Stimulated activated CD4-positive, alpha-beta T cell treated with anti-CD3 and anti-CD28 coated beads, Interleukin-1b, Interleukin-23, amount 100 ng/mL, for 48 hours (primary cell): ENCODE data around the gene RARA.

Source experiments
- DNase-seq: peaks from one replicate; pipeline ENCODE4 v3.0.0-alpha.2; 2020

Gene RARA

DNA sequence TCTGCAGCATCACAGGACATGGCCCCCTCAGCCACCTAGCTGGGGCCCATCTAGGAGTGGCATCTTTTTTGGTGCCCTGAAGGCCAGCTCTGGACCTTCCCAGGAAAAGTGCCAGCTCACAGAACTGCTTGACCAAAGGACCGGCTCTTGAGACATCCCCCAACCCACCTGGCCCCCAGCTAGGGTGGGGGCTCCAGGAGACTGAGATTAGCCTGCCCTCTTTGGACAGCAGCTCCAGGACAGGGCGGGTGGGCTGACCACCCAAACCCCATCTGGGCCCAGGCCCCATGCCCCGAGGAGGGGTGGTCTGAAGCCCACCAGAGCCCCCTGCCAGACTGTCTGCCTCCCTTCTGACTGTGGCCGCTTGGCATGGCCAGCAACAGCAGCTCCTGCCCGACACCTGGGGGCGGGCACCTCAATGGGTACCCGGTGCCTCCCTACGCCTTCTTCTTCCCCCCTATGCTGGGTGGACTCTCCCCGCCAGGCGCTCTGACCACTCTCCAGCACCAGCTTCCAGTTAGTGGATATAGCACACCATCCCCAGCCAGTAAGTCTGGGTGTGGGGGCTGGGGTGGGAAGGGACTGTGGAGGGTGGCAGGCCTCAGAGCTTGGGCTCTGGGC, 22.0 kb downstream of the RARA start:
- DNase-seq: no peak

DNA sequence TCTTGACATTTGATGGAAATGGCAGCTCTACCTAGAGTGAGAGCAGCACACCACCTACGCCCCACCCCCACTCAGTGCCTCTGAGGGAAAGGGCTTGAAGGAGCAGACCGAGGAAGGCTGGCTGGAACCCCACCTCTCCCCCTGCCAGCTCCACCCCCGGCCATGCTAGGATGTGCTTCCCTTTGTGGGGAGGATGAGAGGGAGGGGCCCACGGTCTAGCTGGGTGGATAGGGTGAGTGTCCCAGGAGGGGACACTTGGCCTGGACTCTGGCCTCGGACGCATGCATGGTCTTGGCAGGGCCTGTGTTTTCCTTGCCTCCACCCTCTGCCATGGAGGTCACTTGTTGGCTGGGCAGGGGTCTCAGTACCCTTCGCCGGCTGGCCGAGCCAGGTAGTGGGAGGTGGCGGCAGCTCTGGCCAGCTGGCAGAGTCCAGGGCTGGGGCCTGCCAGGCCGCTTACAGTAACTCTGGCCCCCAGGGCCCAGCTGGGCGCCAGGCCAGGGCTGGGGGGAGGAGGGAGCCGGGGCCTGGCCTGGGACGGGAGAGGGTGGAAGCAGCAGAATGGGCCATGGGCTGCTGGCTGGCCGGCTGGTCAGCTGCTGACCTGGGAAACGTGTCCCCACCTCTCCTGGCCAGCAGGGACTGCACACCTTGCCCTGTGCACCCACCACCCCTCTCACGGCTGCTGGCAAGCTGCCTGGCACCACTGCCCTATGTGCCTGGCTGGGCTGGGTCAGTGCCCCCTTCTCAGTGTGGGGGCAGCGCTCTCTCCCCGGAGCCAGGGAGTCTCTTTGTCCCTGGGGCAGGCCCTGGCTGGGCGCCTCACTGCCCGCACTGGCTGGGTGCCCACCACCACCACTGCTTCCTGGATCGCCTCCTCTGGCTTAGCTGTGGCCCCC, 23.0 kb downstream of the RARA start:
- no peak for DNase-seq

DNA sequence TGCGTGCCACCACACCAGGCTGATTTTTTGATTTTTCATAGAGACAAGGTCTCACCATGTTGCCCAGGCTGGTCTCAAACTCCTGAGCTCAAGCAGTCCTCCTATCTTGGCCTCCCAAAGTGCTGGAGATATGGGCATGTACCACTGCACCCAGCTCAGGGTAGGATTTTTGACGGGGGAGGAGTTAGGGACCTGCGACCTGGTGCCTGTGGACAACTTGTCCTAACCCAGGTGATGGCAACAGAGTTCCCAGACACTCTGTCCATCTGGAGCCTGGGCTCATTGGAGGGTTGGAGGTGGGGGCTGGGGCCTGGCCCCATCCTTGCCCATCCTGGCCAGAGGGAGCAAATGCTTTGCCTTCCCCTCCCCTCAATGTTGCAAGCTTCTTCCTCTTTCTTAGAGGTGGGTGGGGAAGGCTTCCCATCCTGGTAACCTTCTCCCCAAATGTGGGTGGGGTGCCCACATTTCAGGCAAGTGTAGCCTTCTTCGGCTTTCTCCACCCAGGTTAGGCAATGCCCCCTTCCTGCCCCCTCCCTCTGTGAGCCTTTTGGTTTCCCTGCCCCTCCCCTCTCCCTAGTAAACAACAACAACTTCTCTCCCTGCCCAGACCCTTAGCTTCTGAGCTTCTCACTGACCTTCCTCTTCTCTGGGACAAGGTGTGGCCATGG, 24.9 kb downstream of the RARA start:
- no peak for DNase-seq

DNA sequence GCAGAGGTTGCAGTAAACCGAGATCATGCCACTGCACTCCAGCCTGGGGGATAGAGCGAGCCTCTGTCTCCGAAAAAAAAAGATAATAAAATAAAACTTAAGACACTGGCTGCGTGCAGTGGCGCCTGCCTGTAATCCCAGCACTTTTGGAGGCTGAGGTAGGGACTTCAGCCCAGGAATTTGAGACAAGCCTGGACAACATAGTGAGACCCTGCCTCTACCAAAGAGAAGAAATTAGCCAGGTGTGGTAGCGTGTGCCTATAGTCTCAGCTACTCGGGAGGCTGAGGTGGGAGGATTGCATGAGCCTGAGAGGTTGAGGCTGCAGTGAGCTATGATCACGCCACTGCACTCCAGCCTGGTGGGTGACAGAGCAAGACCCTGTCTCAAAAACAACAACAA, 26.6 kb downstream of the RARA start:
- no peak for DNase-seq

DNA sequence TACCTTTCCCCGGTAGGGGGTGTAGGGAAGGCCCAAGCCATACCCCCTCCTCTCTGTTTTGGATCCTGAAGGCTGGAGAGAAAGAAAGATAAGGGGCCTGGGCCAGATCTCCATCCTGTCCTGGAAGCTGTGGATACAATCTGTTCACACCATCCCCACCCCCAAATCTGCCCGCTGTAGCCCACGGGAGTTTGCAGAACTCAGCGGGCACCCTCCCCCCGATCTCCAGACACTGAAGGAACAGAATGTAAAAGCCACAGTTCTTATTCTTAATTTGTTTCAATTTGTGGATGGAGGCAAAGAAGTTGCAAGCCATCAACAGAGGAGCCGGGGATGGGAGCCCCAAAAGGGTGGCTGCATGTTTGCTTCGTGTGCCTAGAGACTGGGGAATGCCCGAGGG, 28.4 kb downstream of the RARA start:
- DNase-seq: no peak

DNA sequence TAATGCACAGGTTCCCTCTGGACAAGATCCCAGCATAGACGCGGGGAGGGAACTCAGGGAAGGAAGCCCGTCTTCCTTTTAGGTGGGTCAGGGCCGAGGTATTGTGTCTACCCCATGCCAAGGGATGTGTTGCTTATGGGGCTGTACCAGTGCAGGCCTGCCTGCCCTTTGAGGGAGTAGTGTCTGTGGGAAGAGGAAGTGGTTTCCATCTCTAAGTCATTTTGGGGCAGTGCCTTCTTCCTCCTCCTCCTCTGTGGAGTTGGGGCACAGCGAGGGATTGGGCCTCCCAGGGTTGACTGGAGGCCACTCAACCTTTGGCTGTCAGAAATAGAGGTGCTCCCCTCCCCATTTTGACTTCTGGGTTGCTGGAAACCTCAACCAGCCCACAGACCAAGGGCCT, 29.1 kb downstream of the RARA start:
- DNase-seq: no peak

DNA sequence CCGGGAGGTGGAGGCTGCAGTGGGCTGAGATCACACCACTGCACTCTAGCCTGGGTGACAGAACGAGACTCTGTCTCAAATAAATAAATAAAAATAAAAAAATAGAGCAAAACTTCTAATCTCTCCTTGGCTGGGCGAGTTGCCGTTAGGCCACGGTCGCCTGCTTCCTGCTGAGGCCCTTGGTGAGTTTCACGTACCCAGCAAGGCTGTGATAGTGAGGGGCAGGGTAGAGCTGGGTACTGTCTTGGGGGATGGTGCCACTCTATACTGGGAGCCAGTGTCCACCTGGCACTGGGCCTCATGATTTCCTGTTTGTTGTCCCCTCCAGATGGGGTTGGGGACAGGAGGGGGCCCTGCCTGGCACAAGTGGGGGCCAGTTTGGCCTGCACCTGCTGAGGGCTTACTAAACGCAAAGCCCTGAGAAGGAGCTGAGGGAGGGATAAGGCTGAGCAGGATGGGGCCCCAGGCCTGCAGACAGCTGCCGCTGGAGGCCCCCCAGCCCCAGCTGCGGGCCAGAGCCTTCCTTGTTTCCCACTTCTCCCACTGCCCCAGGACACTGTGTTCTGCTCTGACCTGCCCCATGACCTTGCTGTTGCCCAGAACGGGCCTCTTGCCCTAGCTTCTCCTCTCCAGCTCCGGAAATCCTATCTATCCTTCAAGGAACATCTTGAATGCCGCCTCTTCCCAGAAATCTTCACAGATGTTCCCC, 30.1 kb downstream of the RARA start:
- no peak for DNase-seq

DNA sequence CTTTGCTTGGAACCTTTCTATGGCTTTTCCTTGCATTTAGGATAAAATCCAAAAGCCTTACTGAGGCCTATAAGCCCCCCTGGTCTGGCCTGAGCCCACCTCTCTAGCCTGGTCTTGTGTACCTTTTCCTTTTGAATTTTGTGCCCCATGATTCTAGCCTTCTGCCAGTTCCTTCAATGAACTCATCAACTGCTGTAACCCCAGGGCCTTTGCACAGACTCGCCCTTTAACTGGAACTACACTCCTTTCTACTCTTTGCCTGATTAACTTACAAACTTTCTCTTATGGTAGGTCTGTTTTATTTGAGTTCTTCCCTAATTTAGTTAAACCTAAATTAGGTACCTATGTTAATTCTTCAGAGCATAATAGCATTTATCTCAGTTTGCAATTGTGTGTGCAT, 31.3 kb downstream of the RARA start:
- no peak for DNase-seq

DNA sequence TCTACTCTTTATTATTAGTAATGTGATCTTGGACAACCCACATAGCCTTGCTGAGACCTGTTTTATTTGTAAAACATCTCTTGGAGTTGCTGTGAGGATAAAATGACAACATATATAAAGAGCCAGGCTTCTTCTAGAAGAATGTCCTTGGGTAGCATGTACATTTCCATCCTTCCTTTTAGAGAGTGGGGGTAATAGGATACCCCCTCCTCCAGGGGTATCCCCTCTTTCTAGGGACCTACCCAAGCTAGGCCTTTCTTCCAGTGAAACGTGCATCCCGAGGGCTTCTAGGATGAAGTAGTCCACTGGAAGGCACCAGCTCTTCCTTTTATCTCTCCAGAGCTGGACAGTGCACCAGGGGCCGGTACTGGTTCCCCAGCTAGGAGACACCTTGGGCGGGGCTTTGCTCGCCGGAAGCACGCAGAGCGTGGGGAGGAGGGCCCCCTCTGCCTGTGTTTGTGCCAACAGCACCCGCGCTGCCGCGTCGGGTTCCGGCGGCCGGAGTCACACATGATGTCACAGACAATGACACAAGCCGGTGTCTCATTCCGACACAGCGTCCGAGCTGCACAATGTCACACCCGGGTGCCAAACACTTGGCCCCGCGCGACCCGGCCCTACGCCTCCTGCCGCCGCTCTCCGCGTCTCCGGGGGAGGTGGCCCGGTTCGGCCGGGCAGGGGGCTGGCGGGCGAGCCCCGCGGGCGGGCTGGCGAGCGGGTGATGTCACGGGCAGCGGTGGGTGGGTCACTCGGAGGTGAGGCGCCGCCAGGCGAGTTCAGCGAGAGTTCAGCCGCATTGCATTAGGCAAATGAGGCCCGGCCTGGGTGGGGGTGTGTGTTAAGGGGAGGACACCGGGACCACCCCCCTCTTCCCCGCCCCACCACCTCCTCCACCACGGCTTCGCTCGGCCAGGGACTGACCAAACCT, 32.2 kb downstream of the RARA start:
- peak; percentile 89 for DNase-seq

DNA sequence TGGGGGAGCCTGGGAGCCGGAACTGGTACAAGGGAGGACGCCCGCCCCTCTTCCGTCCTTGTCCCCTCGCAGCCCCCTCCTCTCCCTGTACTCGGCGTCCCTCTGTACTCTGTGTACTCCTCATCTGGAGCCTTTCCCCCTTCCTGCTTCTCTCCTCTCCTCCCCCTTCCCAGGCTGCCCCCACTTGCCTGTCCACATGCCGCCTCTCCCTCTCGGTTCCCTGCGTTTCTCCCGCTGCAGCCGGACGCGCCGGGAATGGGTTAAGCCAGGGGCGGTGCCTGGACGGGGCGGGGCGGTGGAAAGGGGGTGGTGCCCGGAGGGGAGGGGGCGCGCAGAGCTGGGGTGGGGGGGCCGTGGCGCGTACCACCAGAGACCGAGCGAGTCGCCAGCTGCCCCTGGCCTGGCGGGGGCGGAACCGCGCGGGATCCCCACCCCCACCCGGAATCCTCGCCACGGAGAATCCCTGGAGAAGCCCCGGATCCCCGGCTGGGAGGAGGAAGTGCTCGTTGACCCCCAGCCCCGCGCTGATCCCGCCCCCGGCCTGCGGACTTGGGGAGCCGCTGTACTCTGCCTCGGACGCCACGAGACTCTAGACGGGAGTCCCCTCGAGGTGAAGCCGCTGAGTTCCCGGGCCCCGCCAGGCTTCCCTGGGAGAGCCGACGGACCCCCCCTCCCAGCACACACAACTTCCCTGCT, 33.0 kb downstream of the RARA start:
- DNase-seq: no peak

DNA sequence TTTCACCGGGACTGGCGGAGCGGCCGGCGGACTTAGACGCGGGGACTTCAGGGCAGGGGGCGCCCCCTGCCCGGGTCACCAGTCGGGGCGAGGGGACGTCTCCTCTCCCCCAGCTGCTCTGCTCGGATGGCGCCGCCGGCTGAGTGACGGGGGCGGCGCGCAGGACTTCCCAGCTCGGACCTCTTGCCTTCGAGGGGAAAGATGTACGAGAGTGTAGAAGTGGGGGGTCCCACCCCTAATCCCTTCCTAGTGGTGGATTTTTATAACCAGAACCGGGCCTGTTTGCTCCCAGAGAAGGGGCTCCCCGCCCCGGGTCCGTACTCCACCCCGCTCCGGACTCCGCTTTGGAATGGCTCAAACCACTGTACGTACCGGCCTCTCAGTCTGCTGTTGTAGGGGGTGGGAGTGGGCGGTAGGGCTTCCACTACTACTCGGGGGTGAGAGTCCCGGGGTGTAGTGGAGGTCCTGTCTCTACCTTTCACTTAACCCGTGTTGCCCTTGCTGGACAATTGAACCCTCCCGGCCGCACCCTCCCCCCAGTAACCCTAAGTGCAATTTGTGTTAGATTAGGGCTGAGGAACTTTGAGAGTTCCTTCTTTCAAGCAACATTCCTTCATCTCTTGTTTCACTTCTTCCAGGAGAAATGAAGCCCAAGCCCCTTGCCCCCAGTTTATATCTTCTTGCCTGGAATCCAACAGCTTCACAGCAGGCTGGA, 33.7 kb downstream of the RARA start:
- no peak for DNase-seq

DNA sequence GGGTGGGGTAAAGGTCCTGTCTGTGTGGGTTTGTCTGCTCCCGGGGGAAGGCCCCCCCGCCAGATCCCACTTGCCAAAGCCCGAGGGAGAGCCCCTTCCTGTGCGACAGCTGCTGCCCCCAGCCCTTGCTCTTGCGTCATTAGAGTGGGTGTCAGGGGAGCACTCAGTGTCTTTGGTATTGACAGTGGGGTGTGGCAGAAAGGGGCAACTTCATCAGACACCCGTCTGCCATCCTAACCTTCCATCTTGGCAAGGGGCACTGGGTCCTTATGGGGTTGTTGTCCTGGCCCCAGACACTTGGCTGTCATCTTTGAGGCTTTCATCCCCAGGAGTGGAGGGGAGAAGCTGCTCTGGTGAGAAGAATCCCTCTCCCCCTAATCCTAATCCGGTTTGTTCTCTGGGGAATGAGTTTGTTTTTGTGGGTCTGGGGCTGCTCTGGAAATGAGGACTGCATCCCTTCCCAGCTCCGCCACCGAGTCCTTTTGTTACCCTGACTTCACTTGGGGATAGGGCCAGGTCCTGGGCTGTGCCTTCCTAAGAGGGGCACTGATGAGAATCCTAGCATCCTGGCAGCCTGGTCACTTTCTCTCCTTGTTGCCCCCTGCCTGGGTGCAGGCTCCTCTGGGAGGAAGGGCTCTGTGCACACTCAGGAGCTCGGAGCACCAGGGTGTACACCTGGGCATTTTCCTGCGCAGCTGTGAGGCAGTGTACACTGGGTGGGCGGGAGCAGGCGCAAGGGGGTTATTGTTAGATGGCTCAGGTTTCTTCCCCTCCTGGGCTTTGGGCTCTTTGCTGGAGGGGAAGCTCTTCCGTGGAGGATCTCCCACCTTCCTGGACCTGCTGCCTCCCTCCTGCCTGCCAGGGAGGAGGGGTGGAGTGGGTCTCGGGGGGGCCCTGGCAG, 34.5 kb downstream of the RARA start:
- DNase-seq: no peak

DNA sequence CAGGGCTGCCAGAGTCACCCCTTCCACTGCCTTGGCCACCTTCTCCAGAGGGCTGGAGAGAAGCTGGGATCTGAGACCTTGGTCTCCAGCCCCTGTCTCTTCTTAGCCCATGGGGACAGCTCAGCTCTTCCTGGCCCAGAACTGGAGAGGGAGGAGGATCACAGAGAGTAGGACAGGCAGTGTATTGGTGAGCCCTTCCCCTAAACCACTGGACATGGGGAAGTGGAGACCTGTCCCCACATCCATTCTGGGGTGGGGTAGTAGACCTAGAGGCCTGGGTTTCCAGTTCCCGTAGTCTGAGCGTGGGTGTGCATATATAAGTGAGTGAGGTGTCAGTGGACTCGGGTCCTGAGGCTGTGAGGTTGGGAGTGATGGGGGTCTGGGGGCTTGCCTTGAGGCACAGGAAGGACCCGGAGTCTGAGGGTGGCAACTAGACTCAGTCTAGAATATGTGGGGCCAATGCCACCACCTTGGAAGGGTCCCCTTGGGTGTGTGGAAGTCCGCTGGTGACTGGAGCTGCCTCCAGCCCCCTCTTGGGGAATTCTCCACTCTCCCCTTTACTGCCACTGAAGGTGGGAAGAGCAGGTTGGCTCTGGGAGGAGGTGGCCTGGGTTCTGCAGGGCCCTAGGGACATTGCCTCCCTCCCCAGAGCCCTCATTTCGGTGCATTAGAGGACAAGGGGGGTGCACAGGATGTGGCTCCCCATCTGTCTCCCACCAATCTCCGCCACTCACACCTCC, 35.6 kb downstream of the RARA start:
- no peak for DNase-seq

DNA sequence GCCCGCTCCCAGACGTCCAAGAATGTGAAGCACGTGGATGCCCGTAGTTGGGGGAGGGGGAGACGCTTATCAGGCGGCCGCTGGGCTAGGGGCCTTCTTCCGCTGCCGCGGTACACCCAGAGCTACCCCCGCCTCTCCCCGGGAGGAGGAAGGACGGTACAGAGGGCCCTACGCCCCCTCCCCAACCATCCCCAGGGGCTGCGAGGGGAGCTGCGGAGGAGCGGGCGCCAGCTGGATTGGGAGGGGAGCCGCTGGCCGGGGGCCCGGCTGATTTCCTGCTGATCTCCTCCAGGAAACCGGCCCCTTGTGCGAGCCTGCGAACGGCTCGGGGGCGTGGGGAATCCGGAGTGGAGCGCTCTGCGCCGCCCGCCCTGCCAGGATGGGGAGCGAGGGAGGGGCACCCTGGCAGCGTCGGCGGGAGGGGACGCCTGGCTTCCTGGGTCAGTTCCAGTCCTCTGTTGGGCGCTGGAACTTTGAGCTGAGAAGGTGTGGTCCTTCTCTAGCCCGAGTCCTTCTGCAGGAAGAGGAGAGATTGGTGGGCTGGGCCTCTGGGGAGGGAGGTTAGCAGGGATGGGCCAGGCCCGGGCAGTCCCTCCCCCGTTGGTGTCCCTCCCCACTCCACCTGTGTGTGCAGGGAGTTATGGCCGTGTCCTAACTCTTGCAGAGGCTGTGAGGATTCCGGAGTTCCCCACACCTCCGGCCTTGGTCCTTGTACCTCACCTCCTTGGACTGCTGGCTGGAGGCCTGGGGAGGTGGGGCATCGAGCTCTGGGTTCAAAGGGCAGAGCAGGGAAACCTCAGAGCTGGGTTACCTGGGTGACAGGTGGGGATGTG, 36.4 kb downstream of the RARA start:
- DNase-seq: no peak

DNA sequence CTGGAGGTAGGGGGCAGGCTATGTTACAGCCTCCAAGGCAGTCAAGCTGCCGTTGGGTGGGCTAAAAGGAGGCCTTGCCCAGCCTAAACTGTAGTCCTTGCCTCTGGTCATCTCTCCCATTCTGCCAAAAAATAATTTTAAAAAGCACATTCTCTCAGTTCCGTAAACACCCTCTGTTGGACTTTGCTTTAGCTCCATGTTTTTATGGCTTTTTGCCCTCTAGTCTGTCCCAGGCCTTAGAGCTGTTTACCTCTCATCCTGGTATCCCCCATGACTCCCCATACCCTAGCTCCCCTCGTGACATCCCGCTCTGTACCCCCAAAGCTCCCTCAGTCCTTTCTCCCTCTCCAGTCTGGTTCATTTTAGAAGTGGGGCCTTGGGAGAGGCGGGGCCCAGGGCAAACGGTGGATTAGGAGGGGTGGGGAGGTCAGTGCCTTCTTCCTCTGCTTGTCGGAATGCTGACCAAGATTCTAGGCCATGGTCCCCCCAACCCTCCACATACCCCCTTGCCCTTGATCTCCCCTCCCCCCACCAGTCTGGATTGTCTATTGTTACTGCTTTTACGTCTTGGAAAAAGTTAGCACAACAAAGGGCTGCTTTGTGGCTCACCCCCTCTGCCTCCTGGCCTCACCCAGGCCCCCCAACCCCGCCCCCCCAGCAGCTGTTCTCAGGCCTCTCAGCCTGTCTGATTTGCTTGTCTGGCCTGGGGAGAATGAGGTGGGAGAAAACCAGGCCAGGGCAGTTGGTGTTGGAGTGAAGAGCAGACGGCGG, 37.2 kb downstream of the RARA start:
- DNase-seq: no peak

DNA sequence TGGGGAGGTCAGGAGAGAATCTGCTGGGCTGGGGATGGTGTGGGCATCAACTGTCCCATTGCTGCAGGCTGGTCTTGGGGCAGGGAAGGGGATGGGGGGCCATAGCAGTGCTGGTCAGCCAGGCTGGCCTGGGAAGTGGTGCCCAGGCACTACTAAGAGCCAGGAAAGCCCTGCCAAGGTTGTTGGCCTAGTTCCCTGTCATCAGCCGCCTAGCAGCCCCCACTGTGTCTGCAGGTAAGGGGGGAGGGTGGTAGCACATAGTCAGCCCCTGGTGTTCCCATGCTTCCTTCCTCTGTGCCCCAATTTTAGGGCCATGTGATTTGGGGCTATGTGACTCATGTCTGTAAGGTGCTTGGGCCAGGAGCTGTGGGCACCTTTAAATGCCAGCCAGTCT, 37.8 kb downstream of the RARA start:
- DNase-seq: no peak
